ENCODE measurements around the gene SPG11.

DNA sequence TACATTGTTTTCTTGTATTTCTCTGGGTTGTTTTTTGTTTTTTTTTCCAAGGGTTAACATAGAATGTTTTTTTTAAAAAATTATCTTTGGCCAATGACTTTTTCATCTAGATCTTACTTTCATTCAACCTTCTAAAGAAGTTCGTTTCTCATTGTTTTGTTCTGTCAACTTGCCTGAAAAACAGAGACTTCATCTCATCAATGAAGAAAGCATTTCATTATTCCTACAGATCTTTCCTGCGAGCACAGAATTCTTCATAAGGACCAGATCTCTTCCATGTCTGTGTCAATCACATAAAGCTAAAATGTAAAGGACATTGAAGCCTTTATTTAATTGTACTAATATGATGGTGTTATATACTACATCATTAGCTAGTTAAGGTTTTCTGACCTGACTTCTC is 136.2 kb downstream of the SPG11 start:
- TF ChIP-seq, protein P1, sequence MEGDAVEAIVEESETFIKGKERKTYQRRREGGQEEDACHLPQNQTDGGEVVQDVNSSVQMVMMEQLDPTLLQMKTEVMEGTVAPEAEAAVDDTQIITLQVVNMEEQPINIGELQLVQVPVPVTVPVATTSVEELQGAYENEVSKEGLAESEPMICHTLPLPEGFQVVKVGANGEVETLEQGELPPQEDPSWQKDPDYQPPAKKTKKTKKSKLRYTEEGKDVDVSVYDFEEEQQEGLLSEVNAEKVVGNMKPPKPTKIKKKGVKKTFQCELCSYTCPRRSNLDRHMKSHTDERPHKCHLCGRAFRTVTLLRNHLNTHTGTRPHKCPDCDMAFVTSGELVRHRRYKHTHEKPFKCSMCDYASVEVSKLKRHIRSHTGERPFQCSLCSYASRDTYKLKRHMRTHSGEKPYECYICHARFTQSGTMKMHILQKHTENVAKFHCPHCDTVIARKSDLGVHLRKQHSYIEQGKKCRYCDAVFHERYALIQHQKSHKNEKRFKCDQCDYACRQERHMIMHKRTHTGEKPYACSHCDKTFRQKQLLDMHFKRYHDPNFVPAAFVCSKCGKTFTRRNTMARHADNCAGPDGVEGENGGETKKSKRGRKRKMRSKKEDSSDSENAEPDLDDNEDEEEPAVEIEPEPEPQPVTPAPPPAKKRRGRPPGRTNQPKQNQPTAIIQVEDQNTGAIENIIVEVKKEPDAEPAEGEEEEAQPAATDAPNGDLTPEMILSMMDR (IDR thresholded peaks at IDR 0.05) = no peak
- TF ChIP-seq EP300 (IDR thresholded peaks at IDR 0.05) (no peak), POLR2A (IDR thresholded peaks at IDR 0.05) (no peak), POLR2AphosphoS5 (IDR thresholded peaks at IDR 0.05) (no peak)
